Effector CD4-positive, alpha-beta T cell (primary cell): ENCODE measurements around the gene HOXC5.

Source experiments
- DNase-seq: peaks from one replicate; pipeline ENCODE4 v3.0.0-alpha.2; 2020

Gene HOXC5

GRCh38 chr12:54021432-54022013, 11.3 kb upstream of the HOXC5 start:
- no peak for DNase-seq

GRCh38 chr12:54022960-54023884, 9.6 kb upstream of the HOXC5 start:
- DNase-seq, result no peak

GRCh38 chr12:54024127-54024526, 8.7 kb upstream of the HOXC5 start:
- DNase-seq, result no peak

- DNase-seq, result no peak
Observed at GRCh38 chr12:54024581-54025305, 8.1 kb upstream of the HOXC5 start.

- DNase-seq, result no peak
Observed at GRCh38 chr12:54025499-54026405, 7.1 kb upstream of the HOXC5 start.

GRCh38 chr12:54026640-54027441, 6.0 kb upstream of the HOXC5 start:
- DNase-seq, result no peak

GRCh38 chr12:54027442-54027786, 5.4 kb upstream of the HOXC5 start:
- DNase-seq, result no peak

GRCh38 chr12:54028314-54029201, 4.3 kb upstream of the HOXC5 start, which contains the start of gene HOXC6:
HOXC6 (plus strand) TSS chr12:54028440; CDS start chr12:54028522, 82 bp downstream.
- DNase-seq, result no peak

- DNase-seq, result no peak
Observed at GRCh38 chr12:54029529-54030441, 3.1 kb upstream of the HOXC5 start.

- no peak for DNase-seq
Observed at GRCh38 chr12:54030442-54030801, 2.4 kb upstream of the HOXC5 start.

- DNase-seq, result no peak
Observed at GRCh38 chr12:54030889-54031471, 1.9 kb upstream of the HOXC5 start.

GRCh38 chr12:54031480-54031879, 1.4 kb upstream of the HOXC5 start:
- no peak for DNase-seq

GRCh38 chr12:54032086-54032619, 697 bp upstream of the HOXC5 start:
- DNase-seq, result no peak

- no peak for DNase-seq
Observed at GRCh38 chr12:54033106-54033979, 493 bp downstream of the HOXC5 start.

GRCh38 chr12:54033980-54034784, 1.3 kb downstream of the HOXC5 start:
- DNase-seq, result no peak

GRCh38 chr12:54034785-54035310, 2.0 kb downstream of the HOXC5 start:
- no peak for DNase-seq
